OCI-LY7 (cell line): ENCODE data around the gene USP53.

Experiments used
- CTCF ChIP-seq: fragments of 200-600 bp; sonication (generic); conservative IDR thresholded peaks from 2 replicates; pipeline ENCODE4 v1.5.1; 2014; ENCODE audit warnings: mild to moderate bottlenecking, antibody characterized with exemption, low read length, moderate library complexity, mixed read lengths
- EZH2phosphoT487 ChIP-seq: fragments of 200-600 bp; sonication (generic); IDR thresholded peaks from 2 replicates; pipeline ENCODE4 v1.6.1; 2018; ENCODE audit warnings: low read depth, borderline replicate concordance, mild to moderate bottlenecking, mixed run types, antibody characterized with exemption, low read length, moderate library complexity, mixed read lengths

GRCh38 chr4:119299260-119299671 lies 86.8 kb downstream of the USP53 start:
- TF ChIP-seq CTCF: no peak
- no peak for TF ChIP-seq EZH2phosphoT487
